Nephron progenitor cell (in vitro differentiated cells): ENCODE measurements around the gene IFT52.

Source experiments
- DNase-seq: peaks from one replicate; pipeline ENCODE4 v3.0.0; 2021
- H3K27ac Mint-ChIP-seq: 2 replicates; pipeline ENCODE4 v1.8.0; 2021; ENCODE audit warnings: mild to moderate bottlenecking, moderate library complexity, mixed read lengths
- H3K27me3 Mint-ChIP-seq: 2 replicates; pipeline ENCODE4 v1.8.0; 2021; ENCODE audit warnings: mild to moderate bottlenecking, low read depth, mixed read lengths; ENCODE audit not compliant: poor library complexity
- H3K36me3 Mint-ChIP-seq: 2 replicates; pipeline ENCODE4 v1.8.0; 2021; ENCODE audit warnings: low read depth, mixed read lengths
- H3K4me1 Mint-ChIP-seq: 2 replicates; pipeline ENCODE4 v1.8.0; 2021; ENCODE audit warnings: mixed read lengths
- H3K4me3 Mint-ChIP-seq: 2 replicates; pipeline ENCODE4 v1.8.0; 2021; ENCODE audit warnings: mild to moderate bottlenecking, moderate library complexity, mixed read lengths
- H3K9me3 Mint-ChIP-seq: 2 replicates; pipeline ENCODE4 v1.8.0; 2021; ENCODE audit warnings: mild to moderate bottlenecking, moderate library complexity, mixed read lengths
- CTCF ChIP-seq: fragments of 200-600 bp; sonication (generic); IDR thresholded peaks from 2 replicates; pipeline ENCODE4 v1.5.0; 2021; ENCODE audit warnings: antibody characterized with exemption

IFT52 gene

GRCh38 chr20:43564455-43564854, 26.3 kb upstream of the IFT52 start:
- H3K27me3 Mint-ChIP-seq = peaks cover 14% of the 10 kb centered on the region
- no peaks in the 10 kb centered on the region for H3K9me3 Mint-ChIP-seq
- no peak overlapping the region for H3K27ac Mint-ChIP-seq

GRCh38 chr20:43564993-43565757, 25.6 kb upstream of the IFT52 start:
- no peak for DNase-seq
- no peaks in the 10 kb centered on the region for H3K36me3 Mint-ChIP-seq
- peaks cover 13% of the 10 kb centered on the region for H3K27me3 Mint-ChIP-seq
- no peak overlapping the region for H3K4me3 Mint-ChIP-seq
- no peaks in the 10 kb centered on the region for H3K9me3 Mint-ChIP-seq
- no peak overlapping the region for H3K27ac Mint-ChIP-seq
- TF ChIP-seq CTCF = no peak
- no peaks in the 10 kb centered on the region for H3K4me1 Mint-ChIP-seq

More at GRCh38 chr20:43564455-43564854, 26.3 kb upstream of the IFT52 start:
- H3K4me1 Mint-ChIP-seq = peaks cover 6% of the 10 kb centered on the region
- no peaks in the 10 kb centered on the region for H3K36me3 Mint-ChIP-seq
- no peak overlapping the region for H3K4me3 Mint-ChIP-seq
- DNase-seq = no peak
- no peak for TF ChIP-seq CTCF

- no peaks in the 10 kb centered on the region for H3K36me3 Mint-ChIP-seq
- H3K9me3 Mint-ChIP-seq = no peaks in the 10 kb centered on the region
- H3K4me3 Mint-ChIP-seq = no peak overlapping the region
- no peak overlapping the region for H3K27ac Mint-ChIP-seq
- H3K4me1 Mint-ChIP-seq = no peaks in the 10 kb centered on the region
- H3K27me3 Mint-ChIP-seq = peaks cover 13% of the 10 kb centered on the region
- DNase-seq = no peak
- no peak for TF ChIP-seq CTCF
Observed at GRCh38 chr20:43565758-43566104, 25.0 kb upstream of the IFT52 start.

- TF ChIP-seq CTCF = no peak
- H3K4me3 Mint-ChIP-seq = no peak overlapping the region
- H3K36me3 Mint-ChIP-seq = no peaks in the 10 kb centered on the region
- peaks cover 13% of the 10 kb centered on the region for H3K27me3 Mint-ChIP-seq
- no peak for DNase-seq
- no peaks in the 10 kb centered on the region for H3K9me3 Mint-ChIP-seq
- H3K4me1 Mint-ChIP-seq = no peaks in the 10 kb centered on the region
- H3K27ac Mint-ChIP-seq = no peak overlapping the region
Observed at GRCh38 chr20:43567477-43567876, 23.3 kb upstream of the IFT52 start.

GRCh38 chr20:43568706-43569105, 22.0 kb upstream of the IFT52 start:
- Mint-ChIP-seq H3K36me3 (no peaks in the 10 kb centered on the region), H3K9me3 (no peaks in the 10 kb centered on the region), H3K27me3 (peaks cover 9% of the 10 kb centered on the region), H3K27ac (no peak overlapping the region), H3K4me3 (no peak overlapping the region), H3K4me1 (no peaks in the 10 kb centered on the region)
- no peak for TF ChIP-seq CTCF
- no peak for DNase-seq

- H3K4me3 Mint-ChIP-seq = no peak overlapping the region
- no peaks in the 10 kb centered on the region for H3K36me3 Mint-ChIP-seq
- H3K27ac Mint-ChIP-seq = no peak overlapping the region
- DNase-seq = no peak
- no peak for TF ChIP-seq CTCF
- H3K4me1 Mint-ChIP-seq = no peaks in the 10 kb centered on the region
- H3K9me3 Mint-ChIP-seq = no peaks in the 10 kb centered on the region
- H3K27me3 Mint-ChIP-seq = peaks cover 9% of the 10 kb centered on the region
Observed at GRCh38 chr20:43569282-43569681, 21.5 kb upstream of the IFT52 start.
